Natural killer cell (primary cell): ENCODE data around the gene PLEKHJ1. TPM values are rescaled to one million over a fixed set of nuclear protein-coding genes. Genes with fewer than 3 reads are reported as not detected.

ENCODE experiments used
- ATAC-seq, 3 donors: fragments of 150-1000 bp in 2 of 3; fragments of 200-7000 bp in 1 of 3; cut with Tn5 transposase; 1 replicate in 1 of 3; 2 replicates in 2 of 3; pipeline ENCODE4 v1.10.0; 2021; ENCODE audit warnings: mild to moderate bottlenecking in 2 of 3, moderate library complexity in 2 of 3
- DNase-seq, 2 donors: peaks; one replicate each; pipeline versions ENCODE4 v3.0.0 to v3.0.0-alpha.2; 2013 to 2021; ENCODE audit warnings: mixed read lengths in 1 of 2
- H3K27ac ChIP-seq: one replicate; pipeline ENCODE4 v1.5.1; 2013; ENCODE audit warnings: mild to moderate bottlenecking, low read length
- H3K27me3 ChIP-seq: one replicate; pipeline ENCODE4 v1.6.1; 2013; ENCODE audit warnings: low read length; ENCODE audit not compliant: control insufficient read depth, insufficient read depth
- H3K36me3 ChIP-seq: one replicate; pipeline ENCODE4 v1.6.1; 2013; ENCODE audit warnings: low read length; ENCODE audit not compliant: control insufficient read depth, insufficient read depth
- H3K4me1 ChIP-seq: one replicate; pipeline ENCODE4 v1.6.1; 2013; ENCODE audit warnings: low read length; ENCODE audit not compliant: control insufficient read depth, insufficient read depth
- H3K4me3 ChIP-seq: one replicate; pipeline ENCODE4 v1.5.1; 2013; ENCODE audit warnings: low read length
- H3K9me3 ChIP-seq: one replicate; pipeline ENCODE4 v1.6.1; 2013; ENCODE audit warnings: low read length; ENCODE audit not compliant: control insufficient read depth, insufficient read depth
- H3K27ac Mint-ChIP-seq, 2 donors: one replicate each; pipeline ENCODE4 v1.8.0; 2022; ENCODE audit warnings: mild to moderate bottlenecking in 2 of 2, mixed read lengths in 2 of 2, moderate library complexity in 1 of 2
- H3K27me3 Mint-ChIP-seq, 2 donors: one replicate each; pipeline ENCODE4 v1.8.0; 2022; ENCODE audit warnings: low read depth in 2 of 2, mixed read lengths in 2 of 2
- H3K36me3 Mint-ChIP-seq: one replicate; pipeline ENCODE4 v1.8.0; 2022; ENCODE audit warnings: mixed read lengths
- H3K4me1 Mint-ChIP-seq, 2 donors: one replicate each; pipeline ENCODE4 v1.8.0; 2022; ENCODE audit warnings: mixed read lengths in 2 of 2
- H3K4me3 Mint-ChIP-seq: one replicate; pipeline ENCODE4 v1.8.0; 2022; ENCODE audit warnings: mild to moderate bottlenecking, moderate library complexity, mixed read lengths
- H3K9me3 Mint-ChIP-seq, 2 donors: one replicate each; pipeline ENCODE4 v1.8.0; 2022; ENCODE audit warnings: mixed read lengths in 2 of 2
- CTCF ChIP-seq: fragments of 200-600 bp; IDR thresholded peaks from one replicate; pipeline ENCODE4 v1.8.0; 2022; ENCODE audit warnings: antibody characterized with exemption
- WGBS: methylation state at CpG from one replicate; pipeline ENCODE4 v1.1.7; 2013; ENCODE audit warnings: missing lambda C conversion rate; ENCODE audit not compliant: insufficient coverage; 5-methylcytosine and 5-hydroxymethylcytosine counted together
- intact Hi-C: fragments of 100-400 bp; cut with micrococcal nuclease; formaldehyde crosslinking; loops from one replicate; pipeline ENCODE4 v1.14.2; 2022
- total RNA-seq, 4 donors: library from RNA; stranded (reverse); fragments of 120-200 nt in 1 of 4; gene quantifications; one replicate each; pipeline versions ENCODE4 v1.2.3 to v1.2.4, GENCODE V29; 2013 to 2022

The PLEKHJ1 gene
- total RNA-seq, 3 donors from 2014 or later (not counting 1 experiment from before 2014, with no cell fraction given), result 36.7 to 45.8 (median 44.7) TPM

- no peaks in the 10 kb centered on the region for H3K27me3 ChIP-seq
- WGBS, result 97% methylated on average over 11 of the region's 11 CpGs
- ATAC-seq (no peak), DNase-seq (no peak)
- intact Hi-C loops, result no loop called here
- Mint-ChIP-seq H3K4me1 (peaks cover 31 to 33% of the 10 kb centered on the region in 2 donors), H3K36me3 (no peaks in the 10 kb centered on the region), H3K27me3 (no peaks in the 10 kb centered on the region), H3K9me3 (no peaks in the 10 kb centered on the region), H3K27ac (peak overlapping the region in 1 of 2 donors; percentile 22), H3K4me3 (no peak overlapping the region)
- H3K27ac ChIP-seq, result no peak overlapping the region
- peaks cover 34% of the 10 kb centered on the region for H3K4me1 ChIP-seq
- H3K9me3 ChIP-seq, result no peaks in the 10 kb centered on the region
- no peak overlapping the region for H3K4me3 ChIP-seq
- peaks cover 37% of the 10 kb centered on the region for H3K36me3 ChIP-seq
- no peak for TF ChIP-seq CTCF
These were observed 50.4 kb downstream of the PLEKHJ1 start for GRCh38 chr19:2185734-2186070.

- 93% methylated on average over 22 of the region's 22 CpGs for WGBS
These were observed 51.6 kb downstream of the PLEKHJ1 start for GRCh38 chr19:2184422-2184975.

More at GRCh38 chr19:2184422-2184975, 51.6 kb downstream of the PLEKHJ1 start:
- ATAC-seq (no peak), DNase-seq (no peak)
- no peak overlapping the region for H3K4me3 Mint-ChIP-seq
- no peak overlapping the region for H3K27ac ChIP-seq
- no peaks in the 10 kb centered on the region for H3K27me3 ChIP-seq
- H3K4me3 ChIP-seq, result no peak overlapping the region
- H3K27ac Mint-ChIP-seq, result peak overlapping the region; percentile 22 to 24
- peaks cover 34% of the 10 kb centered on the region for H3K36me3 ChIP-seq
- H3K36me3 Mint-ChIP-seq, result no peaks in the 10 kb centered on the region
- no peaks in the 10 kb centered on the region for H3K9me3 ChIP-seq
- intact Hi-C loops, result no loop called here
- no peaks in the 10 kb centered on the region for H3K27me3 Mint-ChIP-seq
- H3K4me1 Mint-ChIP-seq, result peaks cover 33 to 38% of the 10 kb centered on the region in 2 donors
- no peak for TF ChIP-seq CTCF
- H3K9me3 Mint-ChIP-seq, result no peaks in the 10 kb centered on the region
- peaks cover 30% of the 10 kb centered on the region for H3K4me1 ChIP-seq

Other genes with a start within 250 kb of the PLEKHJ1 start
- gene BTBD2, start 220.6 kb downstream of the PLEKHJ1 start, total RNA-seq, result 10 to 100 TPM; 47.6 to 57.0 (median 53.4) TPM
- 100 to 1,000 TPM; 259 to 389 (median 322) TPM for gene MKNK2, start 185.1 kb downstream of the PLEKHJ1 start, total RNA-seq
- gene MOB3A, start 140.0 kb downstream of the PLEKHJ1 start, total RNA-seq, result 100 to 1,000 TPM; 239 to 314 (median 246) TPM
- 1 to 10 TPM; 3.3 to 7.6 (median 7.1) TPM for gene IZUMO4, start 139.4 kb downstream of the PLEKHJ1 start, total RNA-seq
- gene AP3D1, start 84.8 kb downstream of the PLEKHJ1 start, total RNA-seq, result 10 to 100 TPM; 74.6 to 93.1 (median 87.5) TPM
- 10 to 100 TPM; 42.5 to 62.1 (median 54.3) TPM for gene DOT1L, start 72.4 kb downstream of the PLEKHJ1 start, total RNA-seq
- gene SF3A2, start 495 bp upstream of the PLEKHJ1 start, total RNA-seq, result 100 to 1,000 TPM; 143 to 165 (median 147) TPM
- gene AMH, start 13.0 kb upstream of the PLEKHJ1 start, total RNA-seq, result 1 to 10 TPM in 1 of 3 donors, under 1 TPM in 2; 0.55 to 2.1 (median 0.88) TPM
- gene JSRP1, start 20.1 kb upstream of the PLEKHJ1 start, total RNA-seq, result 1 to 10 TPM in 1 of 3 donors, under 1 TPM in 1, not detected in 1; 0.82 to 2.0 TPM
- gene PEAK3, start 45.8 kb upstream of the PLEKHJ1 start, total RNA-seq, result 1 to 10 TPM; 5.7 to 9.5 (median 8.4) TPM
- gene LINGO3, start 71.8 kb upstream of the PLEKHJ1 start, total RNA-seq, result 1 to 10 TPM in 1 of 3 donors, under 1 TPM in 2; 0.68 to 1.0 (median 0.84) TPM
- 10 to 100 TPM; 52.0 to 80.2 (median 77.4) TPM for gene LSM7, start 92.3 kb upstream of the PLEKHJ1 start, total RNA-seq
- 10 to 100 TPM; 63.2 to 83.8 (median 79.7) TPM for gene SPPL2B, start 92.4 kb upstream of the PLEKHJ1 start, total RNA-seq
- not detected for gene TMPRSS9, start 123.9 kb upstream of the PLEKHJ1 start, total RNA-seq
- 10 to 100 TPM; 24.7 to 30.4 (median 25.1) TPM for gene TIMM13, start 191.3 kb upstream of the PLEKHJ1 start, total RNA-seq
- gene LMNB2, start 220.6 kb upstream of the PLEKHJ1 start, total RNA-seq, result 10 to 100 TPM; 12.0 to 23.7 (median 19.3) TPM
- 100 to 1,000 TPM; 198 to 247 (median 212) TPM for gene GADD45B, start 239.8 kb upstream of the PLEKHJ1 start, total RNA-seq